Measurements from ENCODE around the gene KAT8. TPM values are rescaled to one million over a fixed set of nuclear protein-coding genes. Genes with fewer than 3 reads are reported as not detected.

The KAT8 gene
- total and polyA plus RNA-seq, 10 of the 15 experiments (the other 5 are each of a cell fraction or from before 2014, with no cell fraction given): 5.5 to 55.8 (median 39.6) TPM

- no peak for TF ChIP-seq MAX (IDR thresholded peaks at IDR 0.05; ENCODE audit: low read depth, low read length)
- peak; percentile 100 for TF ChIP-seq KLF5 (IDR thresholded peaks at IDR 0.05; ENCODE audit: partially characterized antibody)
- TF ChIP-seq SMAD5 (IDR thresholded peaks at IDR 0.05; ENCODE audit: low read depth): peak; percentile 100
- TF ChIP-seq NRF1 (conservative IDR thresholded peaks at IDR 0.05; ENCODE audit: low read depth, low read length): no peak
- TF ChIP-seq HSF1 (IDR thresholded peaks at IDR 0.05; ENCODE audit: low read depth, low read length): peak; percentile 89
- TF ChIP-seq ZZZ3 (IDR thresholded peaks at IDR 0.05; ENCODE audit: control insufficient read depth, insufficient read length, low read depth): no peak
- TF ChIP-seq IKZF2 (IDR thresholded peaks at IDR 0.05): peak in 1 of 2 experiments; percentile 85; a peak in 2 of 4 replicates
- peak; percentile 73 for TF ChIP-seq CBX5 (IDR thresholded peaks at IDR 0.05; ENCODE audit: low read depth)
- no peak for TF ChIP-seq NFYA (IDR thresholded peaks at IDR 0.05; ENCODE audit: borderline replicate concordance, low read depth, low read length)
- TF ChIP-seq NKRF (conservative IDR thresholded peaks at IDR 0.05): peak; percentile 86
- TF ChIP-seq ATF2 (IDR thresholded peaks at IDR 0.05; ENCODE audit: low read length): peak; percentile 15; the same call in 1 of the 2 replicates
- TF ChIP-seq ZNF384 (IDR thresholded peaks at IDR 0.05; ENCODE audit: borderline replicate concordance, low read depth, low read length): no peak
- no peak for TF ChIP-seq NR2C2 (IDR thresholded peaks at IDR 0.05; ENCODE audit: borderline replicate concordance, control insufficient read depth, insufficient read length, low read depth)
- TF ChIP-seq E2F8 (IDR thresholded peaks at IDR 0.05; ENCODE audit: low read depth, partially characterized antibody): peak; percentile 46
- TF ChIP-seq RFX5 (IDR thresholded peaks at IDR 0.05; ENCODE audit: low read depth, low read length): no peak
- TF ChIP-seq EZH2 (IDR thresholded peaks at IDR 0.05; ENCODE audit: borderline replicate concordance, control insufficient read depth, low read depth, low read length): no peak
- TF ChIP-seq ATF7 (IDR thresholded peaks at IDR 0.05; ENCODE audit: low read depth): peak; percentile 100
- TF ChIP-seq NFYB (IDR thresholded peaks at IDR 0.05; ENCODE audit: insufficient read depth, low read depth, low read length): no peak
- TF ChIP-seq LARP7 (IDR thresholded peaks at IDR 0.05): peak; percentile 96
- peak; percentile 84 for TF ChIP-seq MLLT1 (IDR thresholded peaks at IDR 0.05)
Measured at GRCh38 chr16:31179747-31180459, 62.4 kb downstream of the KAT8 start, which contains the start of gene FUS (continued).

Measured in GM12878 (cell line).